GM06990 (cell line): ENCODE results near the gene ZNF57.
"Not testable (repeated sequence)": the region's sequence is repeated elsewhere in the genome, so short reads cannot be mapped to it uniquely, and the experiment has no call there.

ENCODE experiments used
- DNase-seq: peaks from one replicate; pipeline ENCODE4 v3.0.0-alpha.2; 2011; ENCODE audit not compliant: insufficient read length; ENCODE audit errors: extremely low read depth
- H3K27me3 ChIP-seq: replicated peaks from 2 replicates; pipeline ENCODE4 v1.6.0; 2011; ENCODE audit warnings: low read length; ENCODE audit not compliant: control insufficient read depth, insufficient read depth
- H3K36me3 ChIP-seq: 2 replicates; pipeline ENCODE4 v1.5.1; 2011; ENCODE audit warnings: low read length; ENCODE audit not compliant: control insufficient read depth, insufficient read depth
- H3K4me3 ChIP-seq: replicated peaks from 2 replicates; pipeline ENCODE4 v1.5.1; 2011; ENCODE audit warnings: low read depth, mild to moderate bottlenecking, control low read depth, low read length
- CTCF ChIP-seq: IDR thresholded peaks from 2 replicates; pipeline ENCODE4 v1.5.1; 2011; ENCODE audit warnings: low read length, control low read depth, mild to moderate bottlenecking, inconsistent platforms; ENCODE audit not compliant: insufficient read depth, poor library complexity, severe bottlenecking

Gene ZNF57

DNA sequence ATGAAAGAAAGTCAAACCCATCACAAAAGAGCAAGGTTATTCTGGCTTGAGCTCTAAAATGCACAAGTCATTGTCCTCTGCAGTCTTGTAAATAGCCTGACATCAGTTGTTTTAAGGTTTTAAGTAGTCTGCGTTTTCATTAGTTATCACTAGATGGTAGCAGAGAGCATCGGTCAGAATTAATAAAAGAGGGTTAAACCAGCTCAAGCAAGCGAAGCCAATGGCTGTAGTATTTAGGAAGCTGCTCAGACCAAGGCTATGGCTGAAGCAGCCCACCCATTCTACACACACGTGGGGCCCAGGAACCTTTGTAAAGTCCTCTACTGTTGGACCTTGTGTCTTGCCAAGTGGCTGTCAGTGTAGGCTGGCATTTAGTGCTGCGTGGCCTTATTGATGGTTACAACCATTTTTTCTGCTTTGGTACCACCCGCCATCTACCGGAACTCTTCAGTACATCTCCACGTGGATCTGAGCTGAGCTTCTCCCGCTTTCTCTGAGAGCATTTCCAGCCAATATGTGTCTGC is 13.3 kb upstream of the ZNF57 start:
- Histone ChIP-seq H3K27me3 (no peaks in the 10 kb centered on the region), H3K4me3 (peak overlapping the region; percentile 31; the same call in 1 of the 2 replicates), H3K36me3 (no peaks in the 10 kb centered on the region)
- no peak for DNase-seq
- TF ChIP-seq CTCF: peak; percentile 57

- TF ChIP-seq CTCF: no peak
- no peak for DNase-seq
- no peaks in the 10 kb centered on the region for H3K27me3 ChIP-seq
- peak overlapping the region; percentile 22 for H3K4me3 ChIP-seq
- H3K36me3 ChIP-seq: no peaks in the 10 kb centered on the region
Measured at GRCh38 chr19:2888731-2889224, 11.9 kb upstream of the ZNF57 start.

GRCh38 chr19:2890531-2890930 is 10.2 kb upstream of the ZNF57 start:
- H3K27me3 ChIP-seq, H3K36me3 ChIP-seq, DNase-seq, H3K4me3 ChIP-seq: not testable (repeated sequence)

DNA sequence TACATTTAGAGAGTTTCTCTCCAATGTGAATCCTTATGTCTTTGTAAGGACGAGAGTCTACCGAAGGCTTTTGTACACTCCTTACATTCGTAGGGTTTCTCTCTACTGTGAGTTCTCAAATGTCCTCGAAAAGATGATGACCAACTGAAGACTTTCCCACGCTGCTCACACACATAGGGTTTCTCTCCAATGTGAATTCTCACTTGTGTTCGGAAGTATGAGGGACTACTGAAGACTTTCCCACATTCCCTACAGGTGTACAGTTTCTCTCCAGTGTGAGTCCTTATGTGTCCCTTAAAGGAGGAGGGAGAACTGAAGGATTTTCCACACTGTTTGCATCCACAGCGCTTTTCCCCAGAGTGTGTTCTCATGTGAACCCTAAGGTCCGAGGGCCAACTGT is 4.0 kb upstream of the ZNF57 start:
- Histone ChIP-seq H3K36me3 (no peaks in the 10 kb centered on the region), H3K27me3 (no peaks in the 10 kb centered on the region), H3K4me3 (no peak overlapping the region)
- no peak for TF ChIP-seq CTCF
- no peak for DNase-seq

GRCh38 chr19:2902590-2903218 is 2.0 kb downstream of the ZNF57 start:
- no peaks in the 10 kb centered on the region for H3K27me3 ChIP-seq
- no peak overlapping the region for H3K4me3 ChIP-seq
- TF ChIP-seq CTCF: no peak
- no peaks in the 10 kb centered on the region for H3K36me3 ChIP-seq
- no peak for DNase-seq

- not testable (repeated sequence) for H3K36me3 ChIP-seq, H3K4me3 ChIP-seq, DNase-seq, H3K27me3 ChIP-seq
Measured at GRCh38 chr19:2903326-2903725, 2.6 kb downstream of the ZNF57 start.
